Measurements from ENCODE around the gene PDCD11. TPM values are rescaled to one million over a fixed set of nuclear protein-coding genes. Genes with fewer than 3 reads are reported as not detected.
"Not testable (repeated sequence)": the region's sequence is repeated elsewhere in the genome, so short reads cannot be mapped to it uniquely, and the experiment has no call there.

The PDCD11 gene
- total and polyA plus RNA-seq, 2 of the 8 experiments (the other 6 are each of a cell fraction or from before 2014, with no cell fraction given): 18.1 to 79.1 TPM

GRCh38 chr10:103416436-103417147 is 20.2 kb downstream of the PDCD11 start (continued):
- TF ChIP-seq SIN3A (conservative IDR thresholded peaks at IDR 0.05 in 1 of 2, IDR thresholded peaks at IDR 0.05 in 1 of 2; ENCODE audit: low read depth in 1 of 2, low read length in 2 of 2) (no peak), SP2 (IDR thresholded peaks at IDR 0.05; ENCODE audit: low read length) (no peak)

GRCh38 chr10:103417148-103417469 is 20.7 kb downstream of the PDCD11 start:
- not testable (repeated sequence) for H2BK5ac ChIP-seq (ENCODE audit: low read depth, low read length); H3K14ac ChIP-seq (ENCODE audit: insufficient read length); H2AFZ ChIP-seq (ENCODE audit: low read length); H4K5ac ChIP-seq (ENCODE audit: insufficient read length, low read depth, low read length); H3K23ac ChIP-seq (ENCODE audit: insufficient read length); H3K4me2 ChIP-seq (ENCODE audit: insufficient read depth in 1 of 2, low read depth in 2 of 2, low read length in 2 of 2); H4K20me1 ChIP-seq (replicated peaks in 1 of 2; ENCODE audit: control insufficient read depth in 1 of 2, insufficient read depth in 2 of 2, low read length in 2 of 2); H2AK5ac ChIP-seq (ENCODE audit: low read depth, low read length); H3K27me3 ChIP-seq (replicated peaks in 1 of 4; ENCODE audit: control insufficient read depth in 3 of 4, extremely low read depth in 1 of 4, insufficient read depth in 3 of 4, low read length in 3 of 4); DNase-seq (ENCODE audit: low read depth in 1 of 2, low spot score in 2 of 2); FAIRE-seq; H3K27ac ChIP-seq (ENCODE audit: low read depth, low read length); H3K4ac ChIP-seq (replicated peaks; ENCODE audit: insufficient read length, low read depth, low read length); H3K23me2 ChIP-seq (ENCODE audit: low read depth, low read length); H3K4me3 ChIP-seq (ENCODE audit: extremely low read depth in 1 of 4, insufficient read depth in 2 of 4, low read depth in 3 of 4, low read length in 4 of 4); H4K91ac ChIP-seq (replicated peaks; ENCODE audit: insufficient read length, low read length); H3K9me3 ChIP-seq (ENCODE audit: insufficient read depth in 2 of 2, low read depth in 1 of 2, low read length in 1 of 2); H3K4me1 ChIP-seq (replicated peaks in 1 of 4; ENCODE audit: control insufficient read depth in 3 of 4, insufficient read depth in 4 of 4, low read length in 3 of 4); H3K79me1 ChIP-seq (ENCODE audit: low read depth, low read length); H2BK15ac ChIP-seq (ENCODE audit: low read length); H3K79me2 ChIP-seq (ENCODE audit: control insufficient read depth in 1 of 2, insufficient read depth in 2 of 2, low read length in 2 of 2); H2BK12ac ChIP-seq (ENCODE audit: low read depth, low read length); H3K18ac ChIP-seq (ENCODE audit: extremely low read depth, low read length); H4K8ac ChIP-seq (ENCODE audit: extremely low read depth, insufficient read depth, low read length); H2BK20ac ChIP-seq (ENCODE audit: low read length); H3K9ac ChIP-seq (replicated peaks in 1 of 4; ENCODE audit: extremely low read depth in 1 of 4, low read depth in 3 of 4, low read length in 3 of 4); H2BK120ac ChIP-seq (replicated peaks; ENCODE audit: low read depth, low read length); H3K56ac ChIP-seq (replicated peaks; ENCODE audit: insufficient read length, low read depth, low read length)
- CTCF ChIA-PET (ENCODE audit: partially characterized antibody): interaction anchor here (0.9 to 4.3 kb wide), 16 partner anchors 10 to 234 kb away, joined by 3 to 35 read pairs (median 6); partner anchors contain the start of genes ATP5MK and PDCD11
- POLR2A ChIA-PET (ENCODE audit: partially characterized antibody): interaction anchor here (1.1 to 2.1 kb wide), 4 partner anchors 15 to 58 kb away, joined by 3 to 5 read pairs (median 3); no protein-coding TSS in a partner anchor
- peaks cover 57 to 92% (median 88%) of the 10 kb centered on the region in 4 experiments for H3K36me3 ChIP-seq (ENCODE audit: control insufficient read depth in 2 of 4, insufficient read depth in 4 of 4, low read length in 3 of 4)
- WGBS, 2 experiments (ENCODE audit: extremely low coverage in 1 of 2, insufficient coverage in 1 of 2, insufficient read length in 1 of 2, insufficient replicate concordance in 2 of 2, low coverage in 1 of 2, low lambda C conversion rate in 2 of 2, missing lambda C conversion rate in 1 of 2): 97% methylated on average over 5 of the region's 5 CpGs; no CpG with 5 or more reads in 1 of the 2 experiments
